GM06990 (cell line): Measurements from ENCODE around the gene BANF2.

Experiments used
- DNase-seq: peaks from one replicate; pipeline ENCODE4 v3.0.0-alpha.2; 2011; ENCODE audit not compliant: insufficient read length; ENCODE audit errors: extremely low read depth
- H3K27me3 ChIP-seq: replicated peaks from 2 replicates; pipeline ENCODE4 v1.6.0; 2011; ENCODE audit warnings: low read length; ENCODE audit not compliant: control insufficient read depth, insufficient read depth
- H3K36me3 ChIP-seq: 2 replicates; pipeline ENCODE4 v1.5.1; 2011; ENCODE audit warnings: low read length; ENCODE audit not compliant: control insufficient read depth, insufficient read depth
- H3K4me3 ChIP-seq: replicated peaks from 2 replicates; pipeline ENCODE4 v1.5.1; 2011; ENCODE audit warnings: low read depth, mild to moderate bottlenecking, control low read depth, low read length
- CTCF ChIP-seq: IDR thresholded peaks from 2 replicates; pipeline ENCODE4 v1.5.1; 2011; ENCODE audit warnings: low read length, control low read depth, mild to moderate bottlenecking, inconsistent platforms; ENCODE audit not compliant: insufficient read depth, poor library complexity, severe bottlenecking

Gene BANF2

GRCh38 chr20:17666481-17666880, 33.3 kb upstream of the BANF2 start:
- TF ChIP-seq CTCF = no peak
- peaks cover 3% of the 10 kb centered on the region for H3K36me3 ChIP-seq
- DNase-seq = no peak
- no peak overlapping the region for H3K4me3 ChIP-seq
- no peaks in the 10 kb centered on the region for H3K27me3 ChIP-seq

- H3K4me3 ChIP-seq = no peak overlapping the region
- peaks cover 5% of the 10 kb centered on the region for H3K36me3 ChIP-seq
- no peak for DNase-seq
- no peak for TF ChIP-seq CTCF
- H3K27me3 ChIP-seq = no peaks in the 10 kb centered on the region
Observed at GRCh38 chr20:17667445-17667844, 32.3 kb upstream of the BANF2 start.

GRCh38 chr20:17668432-17668831, 31.3 kb upstream of the BANF2 start:
- H3K27me3 ChIP-seq = no peaks in the 10 kb centered on the region
- no peak for TF ChIP-seq CTCF
- peaks cover 5% of the 10 kb centered on the region for H3K36me3 ChIP-seq
- DNase-seq = no peak
- H3K4me3 ChIP-seq = no peak overlapping the region

- H3K27me3 ChIP-seq = no peaks in the 10 kb centered on the region
- no peak for TF ChIP-seq CTCF
- no peak overlapping the region for H3K4me3 ChIP-seq
- DNase-seq = no peak
- peaks cover 5% of the 10 kb centered on the region for H3K36me3 ChIP-seq
Observed at GRCh38 chr20:17669306-17669931, 30.3 kb upstream of the BANF2 start.

- no peak for TF ChIP-seq CTCF
- no peak overlapping the region for H3K4me3 ChIP-seq
- DNase-seq = no peak
- no peaks in the 10 kb centered on the region for H3K27me3 ChIP-seq
- peaks cover 11% of the 10 kb centered on the region for H3K36me3 ChIP-seq
Observed at GRCh38 chr20:17671011-17671410, 28.8 kb upstream of the BANF2 start.

GRCh38 chr20:17671565-17671964, 28.2 kb upstream of the BANF2 start:
- no peak for DNase-seq
- Histone ChIP-seq H3K36me3 (peaks cover 11% of the 10 kb centered on the region), H3K4me3 (no peak overlapping the region), H3K27me3 (no peaks in the 10 kb centered on the region)
- no peak for TF ChIP-seq CTCF
